Endothelial cell of umbilical vein (primary cell): Measurements from ENCODE around the gene SOCS3. TPM values are rescaled to one million over a fixed set of nuclear protein-coding genes. Genes with fewer than 3 reads are reported as not detected.

Experiments
- BruUV-seq: library from RNA; stranded (reverse); fragments of 400-500 nt; replicated peaks from 2 replicates; lab custom pipeline; 2021; lab: Mats Ljungman, UMichigan
- CTCF ChIA-PET: fragments of 300-600, 350-600 bp; sonication (Branson Sonifier 250); formaldehyde crosslinking; loops from one replicate; lab custom pipeline; 2021; ENCODE audit warnings: antibody characterized with exemption, inconsistent platforms; lab: Charles Lee
- POLR2A ChIA-PET: fragments of 300-600, 350-600 bp; sonication (Branson Sonifier 250); formaldehyde crosslinking; loops from one replicate; lab custom pipeline; 2021; ENCODE audit warnings: antibody characterized with exemption, inconsistent platforms; lab: Charles Lee
- DNase-seq: peaks from one replicate; pipeline ENCODE4 v3.0.0-alpha.2; 2011; ENCODE audit warnings: low read depth, low spot score
- FAIRE-seq: peaks from 2 replicates; lab custom pipeline; 2011; peaks lifted over from hg19 to GRCh38; lab: Jason Lieb, UNC
- H2AFZ ChIP-seq: 2 replicates; pipeline ENCODE4 v1.6.0; 2012; ENCODE audit warnings: low read depth, low read length, control low read depth, inconsistent platforms
- H3K27ac ChIP-seq: 2 replicates; pipeline ENCODE4 v1.5.1; 2011; ENCODE audit warnings: low read depth, mild to moderate bottlenecking, control low read depth, low read length, moderate library complexity; ENCODE audit not compliant: insufficient read depth
- H3K27me3 ChIP-seq, 2 experiments: 2 replicates each; pipeline versions ENCODE4 v1.6.0 to v1.6.1; 2011; ENCODE audit warnings: low read length in 2 of 2, mixed read lengths in 1 of 2; ENCODE audit not compliant: control insufficient read depth in 2 of 2, insufficient read depth in 2 of 2
- H3K36me3 ChIP-seq, 2 experiments: 2 replicates in 1 of 2; 3 replicates in 1 of 2; pipeline ENCODE4 v1.5.1; 2011; ENCODE audit warnings: low read length in 2 of 2, mild to moderate bottlenecking in 1 of 2, moderate library complexity in 1 of 2; ENCODE audit not compliant: control insufficient read depth in 2 of 2, insufficient read depth in 2 of 2; ENCODE audit errors: extremely low read depth in 1 of 2
- H3K4me1 ChIP-seq: 3 replicates; pipeline ENCODE4 v1.5.1; 2011; ENCODE audit warnings: mild to moderate bottlenecking, low read length; ENCODE audit not compliant: control insufficient read depth, insufficient read depth; ENCODE audit errors: extremely low read depth
- H3K4me2 ChIP-seq: 2 replicates; pipeline ENCODE4 v1.6.1; 2011; ENCODE audit warnings: low read length, control low read depth, mixed read lengths; ENCODE audit not compliant: insufficient read depth
- H3K4me3 ChIP-seq, 3 experiments: fragments of 200-600 bp in 1 of 3; sonication (generic), shearing (Covaris generic) in 1 of 3; replicated peaks in 1 of 3; 2 replicates each; pipeline ENCODE4 v1.5.1; 2011 to 2016; ENCODE audit warnings: control low read depth in 3 of 3, low read length in 3 of 3, mild to moderate bottlenecking in 2 of 3, inconsistent platforms in 1 of 3, low read depth in 1 of 3, moderate library complexity in 1 of 3; ENCODE audit not compliant: insufficient read depth in 1 of 3
- H3K79me2 ChIP-seq: 2 replicates; pipeline ENCODE4 v1.6.0; 2012; ENCODE audit warnings: low read length, inconsistent platforms; ENCODE audit not compliant: control insufficient read depth, insufficient read depth
- H3K9ac ChIP-seq: replicated peaks from 2 replicates; pipeline ENCODE3; 2011; ENCODE audit warnings: low read length, control low read depth; ENCODE audit not compliant: insufficient read depth; ENCODE audit errors: extremely low read depth
- H3K9me1 ChIP-seq: replicated peaks from 3 replicates; pipeline ENCODE4 v1.6.0; 2011; ENCODE audit warnings: mild to moderate bottlenecking, low read length; ENCODE audit not compliant: control insufficient read depth, insufficient read depth; ENCODE audit errors: extremely low read depth
- H3K9me3 ChIP-seq: replicated peaks from 2 replicates; pipeline ENCODE4 v1.5.1; 2012; ENCODE audit warnings: low read length, inconsistent platforms; ENCODE audit not compliant: control insufficient read depth, insufficient read depth
- H4K20me1 ChIP-seq: replicated peaks from 2 replicates; pipeline ENCODE3; 2011; ENCODE audit warnings: mild to moderate bottlenecking, low read length; ENCODE audit not compliant: control insufficient read depth, insufficient read depth; ENCODE audit errors: extremely low read depth
- EZH2 ChIP-seq: IDR thresholded peaks from 2 replicates; pipeline ENCODE4 v1.6.1; 2012; ENCODE audit warnings: borderline replicate concordance, low read depth, mild to moderate bottlenecking, moderate library complexity, low read length, inconsistent platforms; ENCODE audit not compliant: severe bottlenecking
- FOS ChIP-seq: IDR thresholded peaks from 2 replicates; pipeline ENCODE4 v1.6.1; 2011; ENCODE audit warnings: mild to moderate bottlenecking, low read length, moderate library complexity, borderline replicate concordance; ENCODE audit not compliant: insufficient read depth
- GATA2 ChIP-seq: IDR thresholded peaks from 2 replicates; pipeline ENCODE4 v1.7.0; 2011; ENCODE audit warnings: low read depth, mild to moderate bottlenecking, moderate library complexity, mixed read lengths, low read length; ENCODE audit not compliant: insufficient read length, insufficient read depth
- JUN ChIP-seq: IDR thresholded peaks from 2 replicates; pipeline ENCODE4 v1.6.1; 2011; ENCODE audit warnings: borderline replicate concordance, low read depth; ENCODE audit not compliant: insufficient read length, insufficient read depth
- MYC ChIP-seq: IDR thresholded peaks from one replicate; pipeline ENCODE4 v1.6.1; 2011; ENCODE audit warnings: mild to moderate bottlenecking, low read depth, low read length
- POLR2A ChIP-seq: IDR thresholded peaks from 2 replicates; pipeline ENCODE4 v1.6.1; 2012; ENCODE audit warnings: low read depth, mild to moderate bottlenecking, control low read depth, low read length
- POLR2AphosphoS5 ChIP-seq: IDR thresholded peaks from 2 replicates; pipeline ENCODE4 v1.6.1; 2012; ENCODE audit warnings: low read depth, mild to moderate bottlenecking, control low read depth, low read length, moderate library complexity; ENCODE audit not compliant: insufficient read depth
- dilution Hi-C: fragments of 300-500 bp; cut with MboI; formaldehyde crosslinking; loops from one replicate; pipeline ENCODE4 v1.15.0; 2019; ENCODE audit warnings: low sequenced_read_pairs; ENCODE audit not compliant: extremely low pct_ligation_motif_present
- intact Hi-C: fragments of 100-400 bp; cut with micrococcal nuclease; formaldehyde crosslinking; loops from one replicate; pipeline ENCODE4 v1.10.0; 2022
- polyA plus RNA-seq, 4 experiments: library from polyadenylated mRNA; depleted of rRNA in 3 of 4; stranded (reverse) in 3 of 4; unstranded in 1 of 4; fragments of >200 nt; gene quantifications; 2 replicates each; pipeline versions ENCODE4 v1.2.1 to v1.2.3, GENCODE V29; 2011 to 2012; ENCODE audit warnings: missing spikeins in 1 of 4
- total RNA-seq: library from RNA; stranded (reverse); gene quantifications from 2 replicates; pipeline ENCODE4 v1.2.3, GENCODE V29; 2021
- TF ChIP-seq, protein P1 (sequence below), 2 donors: IDR thresholded peaks; 1 replicate in 1 of 2; 2 replicates in 1 of 2; pipeline ENCODE4 v1.5.1; 2011; ENCODE audit warnings: low read length in 2 of 2, mild to moderate bottlenecking in 2 of 2, moderate library complexity in 2 of 2, control low read depth in 1 of 2, inconsistent platforms in 1 of 2, low read depth in 1 of 2; ENCODE audit not compliant: insufficient read depth in 1 of 2; ENCODE audit errors: extremely low read depth in 1 of 2
- TF ChIP-seq, protein P2 (sequence below): IDR thresholded peaks from 2 replicates; pipeline ENCODE4 v1.6.1; 2011; ENCODE audit not compliant: insufficient read depth, insufficient read length

SOCS3 gene
- total and polyA plus RNA-seq, 2 donors (not counting 3 experiments of a cell fraction or from before 2014, with no cell fraction given): 6.2 to 14.3 TPM

GRCh38 chr17:78318843-78319242, 41.0 kb downstream of the SOCS3 start:
- POLR2A ChIA-PET: no interaction called here
- intact Hi-C loops: no loop called here

More at GRCh38 chr17:78318843-78319242, 41.0 kb downstream of the SOCS3 start:
- Histone ChIP-seq H3K4me1 (peaks cover 35% of the 10 kb centered on the region), H3K4me2 (no peak overlapping the region), H3K9me1 (no peaks in the 10 kb centered on the region), H3K4me3 (no peak overlapping the region), H4K20me1 (no peaks in the 10 kb centered on the region), H3K36me3 (no peaks in the 10 kb centered on the region), H3K27ac (no peak overlapping the region), H3K27me3 (no peaks in the 10 kb centered on the region), H3K9ac (no peak overlapping the region), H3K9me3 (no peaks in the 10 kb centered on the region), H2AFZ (no peak overlapping the region), H3K79me2 (no peaks in the 10 kb centered on the region)
- CTCF ChIA-PET: interaction anchor here (1.2 kb wide), 2 partner anchors 16 to 103 kb away, joined by 3 to 5 read pairs; no protein-coding TSS in a partner anchor
- dilution Hi-C loops: no loop called here
- TF ChIP-seq EZH2 (no peak), POLR2AphosphoS5 (no peak), JUN (no peak), POLR2A (no peak), MYC (no peak), GATA2 (no peak), FOS (no peak)
- TF ChIP-seq, protein P1, sequence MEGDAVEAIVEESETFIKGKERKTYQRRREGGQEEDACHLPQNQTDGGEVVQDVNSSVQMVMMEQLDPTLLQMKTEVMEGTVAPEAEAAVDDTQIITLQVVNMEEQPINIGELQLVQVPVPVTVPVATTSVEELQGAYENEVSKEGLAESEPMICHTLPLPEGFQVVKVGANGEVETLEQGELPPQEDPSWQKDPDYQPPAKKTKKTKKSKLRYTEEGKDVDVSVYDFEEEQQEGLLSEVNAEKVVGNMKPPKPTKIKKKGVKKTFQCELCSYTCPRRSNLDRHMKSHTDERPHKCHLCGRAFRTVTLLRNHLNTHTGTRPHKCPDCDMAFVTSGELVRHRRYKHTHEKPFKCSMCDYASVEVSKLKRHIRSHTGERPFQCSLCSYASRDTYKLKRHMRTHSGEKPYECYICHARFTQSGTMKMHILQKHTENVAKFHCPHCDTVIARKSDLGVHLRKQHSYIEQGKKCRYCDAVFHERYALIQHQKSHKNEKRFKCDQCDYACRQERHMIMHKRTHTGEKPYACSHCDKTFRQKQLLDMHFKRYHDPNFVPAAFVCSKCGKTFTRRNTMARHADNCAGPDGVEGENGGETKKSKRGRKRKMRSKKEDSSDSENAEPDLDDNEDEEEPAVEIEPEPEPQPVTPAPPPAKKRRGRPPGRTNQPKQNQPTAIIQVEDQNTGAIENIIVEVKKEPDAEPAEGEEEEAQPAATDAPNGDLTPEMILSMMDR (IDR thresholded peaks at IDR 0.05; ENCODE audit: extremely low read depth in 1 of 2, insufficient read depth in 1 of 2, low read depth in 1 of 2, low read length in 2 of 2): no peak
- TF ChIP-seq, protein P2, sequence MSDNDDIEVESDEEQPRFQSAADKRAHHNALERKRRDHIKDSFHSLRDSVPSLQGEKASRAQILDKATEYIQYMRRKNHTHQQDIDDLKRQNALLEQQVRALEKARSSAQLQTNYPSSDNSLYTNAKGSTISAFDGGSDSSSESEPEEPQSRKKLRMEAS: no peak
- DNase-seq: no peak
- FAIRE-seq: no peak
- BruUV-seq: no TSS peak
